Left ventricle myocardium inferior (tissue), 1 donor: ENCODE measurements around the gene TKTL1. TPM values are rescaled to one million over a fixed set of nuclear protein-coding genes. Genes with fewer than 3 reads are reported as not detected.

Experiments
- DNase-seq: peaks from one replicate; pipeline ENCODE4 v3.0.0-alpha.2; 2020
- H3K27ac ChIP-seq: fragments of 200-600 bp; replicated peaks from 2 replicates; pipeline ENCODE4 v1.8.0; 2021
- H3K27me3 ChIP-seq: fragments of 200-600 bp; 2 replicates; pipeline ENCODE4 v1.8.0; 2021; ENCODE audit warnings: low read depth
- H3K36me3 ChIP-seq: fragments of 200-600 bp; 2 replicates; pipeline ENCODE4 v1.8.0; 2021
- H3K4me1 ChIP-seq: fragments of 200-600 bp; 2 replicates; pipeline ENCODE4 v1.8.0; 2021
- H3K4me3 ChIP-seq: fragments of 200-600 bp; 2 replicates; pipeline ENCODE4 v1.8.0; 2021; ENCODE audit warnings: mild to moderate bottlenecking, moderate library complexity
- H3K9me3 ChIP-seq: fragments of 200-600 bp; replicated peaks from 2 replicates; pipeline ENCODE4 v1.8.0; 2021
- intact Hi-C: fragments of 100-400 bp; cut with micrococcal nuclease; formaldehyde crosslinking; loops from one replicate; pipeline ENCODE4 v1.11.0; 2022
- total RNA-seq: library from RNA; stranded (reverse); fragmentation: NEBNext Ultra II Directional; extraction: Animal tissue kit (Norgen Biotek cat#: 25700); gene quantifications from one replicate; pipeline ENCODE4 v1.2.1, GENCODE V29; 2021
- TF ChIP-seq, protein P1 (sequence below): fragments of 200-600 bp; IDR thresholded peaks from 2 replicates; pipeline ENCODE4 v1.8.0; 2021; ENCODE audit warnings: antibody characterized with exemption, mild to moderate bottlenecking, borderline replicate concordance
- donor health status: DM: no; HTN: yes; CAD: no; lungs with severe emphysema.

The TKTL1 gene
- total RNA-seq, 1 donor from 2014 or later = 11.7 TPM

- TF ChIP-seq, protein P1, sequence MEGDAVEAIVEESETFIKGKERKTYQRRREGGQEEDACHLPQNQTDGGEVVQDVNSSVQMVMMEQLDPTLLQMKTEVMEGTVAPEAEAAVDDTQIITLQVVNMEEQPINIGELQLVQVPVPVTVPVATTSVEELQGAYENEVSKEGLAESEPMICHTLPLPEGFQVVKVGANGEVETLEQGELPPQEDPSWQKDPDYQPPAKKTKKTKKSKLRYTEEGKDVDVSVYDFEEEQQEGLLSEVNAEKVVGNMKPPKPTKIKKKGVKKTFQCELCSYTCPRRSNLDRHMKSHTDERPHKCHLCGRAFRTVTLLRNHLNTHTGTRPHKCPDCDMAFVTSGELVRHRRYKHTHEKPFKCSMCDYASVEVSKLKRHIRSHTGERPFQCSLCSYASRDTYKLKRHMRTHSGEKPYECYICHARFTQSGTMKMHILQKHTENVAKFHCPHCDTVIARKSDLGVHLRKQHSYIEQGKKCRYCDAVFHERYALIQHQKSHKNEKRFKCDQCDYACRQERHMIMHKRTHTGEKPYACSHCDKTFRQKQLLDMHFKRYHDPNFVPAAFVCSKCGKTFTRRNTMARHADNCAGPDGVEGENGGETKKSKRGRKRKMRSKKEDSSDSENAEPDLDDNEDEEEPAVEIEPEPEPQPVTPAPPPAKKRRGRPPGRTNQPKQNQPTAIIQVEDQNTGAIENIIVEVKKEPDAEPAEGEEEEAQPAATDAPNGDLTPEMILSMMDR = no peak
- Histone ChIP-seq H3K4me3 (peak overlapping the region; percentile 39), H3K27ac (peak overlapping the region; percentile 74), H3K9me3 (no peaks in the 10 kb centered on the region), H3K36me3 (no peaks in the 10 kb centered on the region), H3K27me3 (no peaks in the 10 kb centered on the region), H3K4me1 (peaks cover 24% of the 10 kb centered on the region)
- DNase-seq = no peak
- intact Hi-C loops = no loop called here
These were observed 31.6 kb downstream of the TKTL1 start for GRCh38 chrX:154327038-154327820.

DNA sequence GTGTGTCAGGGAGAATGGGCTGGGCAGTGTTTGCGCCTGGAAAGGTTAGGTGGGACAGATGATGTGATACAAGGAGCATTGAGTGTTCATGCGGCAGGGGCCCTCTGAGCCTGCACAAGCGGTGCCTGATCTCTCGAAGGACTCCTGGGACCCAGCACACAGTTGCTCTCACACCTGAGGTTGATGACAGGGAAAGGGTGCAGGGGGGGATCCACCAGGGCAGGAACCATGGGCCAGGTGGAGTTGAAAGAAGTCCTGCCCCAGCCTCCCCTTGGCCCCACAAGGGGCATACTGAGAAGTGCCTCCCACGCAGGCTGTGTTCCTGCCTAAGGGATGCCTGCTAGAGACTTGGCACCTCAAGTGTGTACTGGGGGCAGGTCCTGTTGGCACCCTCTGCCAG lies 33.1 kb downstream of the TKTL1 start:
- DNase-seq = no peak
- H3K9me3 ChIP-seq = no peaks in the 10 kb centered on the region
- H3K27ac ChIP-seq = no peak overlapping the region
- TF ChIP-seq, protein P1 = no peak
- H3K36me3 ChIP-seq = no peaks in the 10 kb centered on the region
- intact Hi-C loops = no loop called here
- H3K4me1 ChIP-seq = peaks cover 24% of the 10 kb centered on the region
- no peak overlapping the region for H3K4me3 ChIP-seq
- H3K27me3 ChIP-seq = no peaks in the 10 kb centered on the region

DNA sequence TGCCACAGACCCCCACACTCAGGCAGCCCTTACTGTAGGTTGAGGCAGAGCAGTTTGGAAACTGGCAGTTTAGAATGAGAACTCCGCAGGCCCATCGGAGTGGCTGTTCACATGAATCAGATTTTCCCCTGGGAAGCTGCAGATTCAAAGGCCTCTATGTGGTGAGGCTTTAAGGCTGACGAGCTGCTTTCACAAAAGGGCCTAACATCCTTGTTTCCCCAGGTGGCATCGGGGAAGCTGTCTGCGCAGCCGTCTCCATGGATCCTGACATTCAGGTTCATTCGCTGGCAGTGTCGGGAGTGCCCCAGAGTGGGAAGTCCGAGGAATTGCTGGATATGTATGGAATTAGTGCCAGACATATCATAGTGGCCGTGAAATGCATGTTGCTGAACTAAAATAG lies 33.7 kb downstream of the TKTL1 start:
- Histone ChIP-seq H3K36me3 (no peaks in the 10 kb centered on the region), H3K4me1 (peaks cover 24% of the 10 kb centered on the region), H3K27me3 (no peaks in the 10 kb centered on the region), H3K4me3 (no peak overlapping the region), H3K9me3 (no peaks in the 10 kb centered on the region), H3K27ac (no peak overlapping the region)
- DNase-seq = no peak
- TF ChIP-seq, protein P1 = no peak
- intact Hi-C loops = no loop called here

GRCh38 chrX:154332561-154332960 lies 37.0 kb downstream of the TKTL1 start:
- TF ChIP-seq, protein P1 = no peak
- no peak for DNase-seq
- no peak overlapping the region for H3K27ac ChIP-seq
- no peaks in the 10 kb centered on the region for H3K9me3 ChIP-seq
- H3K4me3 ChIP-seq = no peak overlapping the region
- no peaks in the 10 kb centered on the region for H3K36me3 ChIP-seq
- intact Hi-C loops = no loop called here
- no peaks in the 10 kb centered on the region for H3K27me3 ChIP-seq
- no peaks in the 10 kb centered on the region for H3K4me1 ChIP-seq

- intact Hi-C loops = no loop called here
- Histone ChIP-seq H3K36me3 (no peaks in the 10 kb centered on the region), H3K4me3 (no peak overlapping the region), H3K9me3 (no peaks in the 10 kb centered on the region), H3K4me1 (no peaks in the 10 kb centered on the region), H3K27me3 (no peaks in the 10 kb centered on the region), H3K27ac (no peak overlapping the region)
- TF ChIP-seq, protein P1 = no peak
- DNase-seq = no peak
These were observed 37.5 kb downstream of the TKTL1 start for GRCh38 chrX:154333116-154333515.
